Kidney (tissue), 14 donors: ENCODE measurements around the gene FANCC. TPM values are rescaled to one million over a fixed set of nuclear protein-coding genes. Genes with fewer than 3 reads are reported as not detected.
A peak's percentile ranks its signal among the peaks of the same experiment; 100 is the strongest.

Source experiments
- DNase-seq, 5 donors: peaks; one replicate each; pipeline ENCODE4 v3.0.0-alpha.2; 2013 to 2020
- FAIRE-seq: peaks from 2 replicates; lab custom pipeline; 2012; peaks lifted over from hg19 to GRCh38; lab: Jason Lieb, UNC
- H3K27ac ChIP-seq, 2 donors: one replicate each; pipeline ENCODE4 v1.7.0; 2013; ENCODE audit warnings: low read depth in 2 of 2, low read length in 2 of 2, inconsistent platforms in 1 of 2
- H3K27me3 ChIP-seq: one replicate; pipeline ENCODE4 v1.7.1; 2013; ENCODE audit warnings: low read length, inconsistent platforms; ENCODE audit not compliant: control insufficient read depth, insufficient read depth
- H3K36me3 ChIP-seq, 3 donors: one replicate each; pipeline versions ENCODE4 v1.7.0 to v1.7.1; 2013; ENCODE audit warnings: low read length in 3 of 3, control low read depth in 1 of 3, inconsistent platforms in 1 of 3; ENCODE audit not compliant: insufficient read depth in 3 of 3, control insufficient read depth in 2 of 3
- H3K4me1 ChIP-seq, 3 donors: one replicate each; pipeline versions ENCODE4 v1.7.0 to v1.7.1; 2013; ENCODE audit warnings: low read length in 3 of 3, inconsistent platforms in 1 of 3, low read depth in 1 of 3; ENCODE audit not compliant: control insufficient read depth in 2 of 3, insufficient read depth in 2 of 3
- H3K4me3 ChIP-seq, 3 donors: one replicate each; pipeline versions ENCODE4 v1.7.0 to v1.8.1; 2013; ENCODE audit warnings: low read length in 3 of 3, control low read depth in 1 of 3, inconsistent platforms in 1 of 3
- H3K9ac ChIP-seq, 3 donors: one replicate each; pipeline versions ENCODE4 v1.7.0 to v1.7.1; 2013; ENCODE audit warnings: low read length in 3 of 3, control low read depth in 1 of 3, inconsistent platforms in 1 of 3
- H3K9me3 ChIP-seq, 3 donors: one replicate each; pipeline versions ENCODE4 v1.7.0 to v1.7.1; 2013; ENCODE audit warnings: low read length in 3 of 3, control low read depth in 1 of 3, inconsistent platforms in 1 of 3; ENCODE audit not compliant: control insufficient read depth in 2 of 3, insufficient read depth in 1 of 3
- intact Hi-C: fragments of 100-400 bp; cut with DNase I; formaldehyde crosslinking; loops from one replicate; pipeline ENCODE4 v1.11.1; 2022
- polyA plus RNA-seq: library from polyadenylated mRNA; stranded (reverse); fragments of 350-450 nt; fragmentation: Illumina TruSeq; extraction: RNeasy Lipid Tissue Mini Kit (QIAGEN cat#74804); gene quantifications from one replicate; pipeline ENCODE4 v1.2.3, GENCODE V29; 2014; ENCODE audit warnings: low read depth, low replicate concordance; ENCODE audit not compliant: insufficient read depth
- total RNA-seq: library from RNA; stranded (reverse); fragmentation: NEBNext Ultra II Directional; extraction: Animal tissue kit (Norgen Biotek cat#: 25700); gene quantifications from one replicate; pipeline ENCODE4 v1.2.1, GENCODE V29; 2021
- TF ChIP-seq, protein P1 (sequence below): IDR thresholded peaks from 3 replicates; pipeline ENCODE4 v1.5.1; 2012; ENCODE audit warnings: mild to moderate bottlenecking, moderate library complexity, borderline replicate concordance; ENCODE audit not compliant: insufficient read depth; ENCODE audit errors: extremely low read depth
- donor health status: control.
- donor health status: control.
- donor health status: control.
- donor health status: control.
- donor health status: control.
- donor health status: DM: yes; HTN: yes; CAD: no.
- donor health status: Normal renal cell carcinoma (clear cell type).

Gene FANCC
- total and polyA plus RNA-seq, 2 donors from 2014 or later, result 7.5 to 10.8 TPM

DNA sequence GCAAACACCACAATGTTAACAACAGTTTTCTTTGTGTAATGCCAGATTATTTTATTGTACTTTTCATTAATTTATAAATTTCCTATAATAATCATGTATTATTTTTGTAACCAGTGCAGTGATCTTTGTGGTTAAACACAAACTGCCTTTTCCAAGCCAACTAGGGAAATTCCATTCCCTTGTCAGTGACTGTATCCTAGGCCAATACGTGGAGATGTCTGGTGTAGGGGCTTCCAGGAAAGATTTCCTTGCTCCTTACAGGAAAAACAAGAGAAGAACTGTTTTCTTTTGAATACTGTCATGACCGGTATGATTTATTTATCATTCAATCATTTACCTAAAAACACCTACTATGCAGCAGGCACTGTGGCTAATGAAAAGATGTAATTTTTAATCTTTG is 31.4 kb downstream of the FANCC start:
- no peaks in the 10 kb centered on the region for H3K27me3 ChIP-seq
- intact Hi-C loops, result no loop called here
- no peaks in the 10 kb centered on the region for H3K9me3 ChIP-seq
- no peak for FAIRE-seq
- no peak overlapping the region for H3K9ac ChIP-seq
- no peaks in the 10 kb centered on the region for H3K36me3 ChIP-seq
- peaks cover 0 to 13% (median 4%) of the 10 kb centered on the region in 3 donors for H3K4me1 ChIP-seq
- no peak for DNase-seq
- H3K4me3 ChIP-seq, result no peak overlapping the region
- H3K27ac ChIP-seq, result peak overlapping the region in 1 of 2 donors; percentile 48
- TF ChIP-seq, protein P1, sequence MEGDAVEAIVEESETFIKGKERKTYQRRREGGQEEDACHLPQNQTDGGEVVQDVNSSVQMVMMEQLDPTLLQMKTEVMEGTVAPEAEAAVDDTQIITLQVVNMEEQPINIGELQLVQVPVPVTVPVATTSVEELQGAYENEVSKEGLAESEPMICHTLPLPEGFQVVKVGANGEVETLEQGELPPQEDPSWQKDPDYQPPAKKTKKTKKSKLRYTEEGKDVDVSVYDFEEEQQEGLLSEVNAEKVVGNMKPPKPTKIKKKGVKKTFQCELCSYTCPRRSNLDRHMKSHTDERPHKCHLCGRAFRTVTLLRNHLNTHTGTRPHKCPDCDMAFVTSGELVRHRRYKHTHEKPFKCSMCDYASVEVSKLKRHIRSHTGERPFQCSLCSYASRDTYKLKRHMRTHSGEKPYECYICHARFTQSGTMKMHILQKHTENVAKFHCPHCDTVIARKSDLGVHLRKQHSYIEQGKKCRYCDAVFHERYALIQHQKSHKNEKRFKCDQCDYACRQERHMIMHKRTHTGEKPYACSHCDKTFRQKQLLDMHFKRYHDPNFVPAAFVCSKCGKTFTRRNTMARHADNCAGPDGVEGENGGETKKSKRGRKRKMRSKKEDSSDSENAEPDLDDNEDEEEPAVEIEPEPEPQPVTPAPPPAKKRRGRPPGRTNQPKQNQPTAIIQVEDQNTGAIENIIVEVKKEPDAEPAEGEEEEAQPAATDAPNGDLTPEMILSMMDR, result no peak

DNA sequence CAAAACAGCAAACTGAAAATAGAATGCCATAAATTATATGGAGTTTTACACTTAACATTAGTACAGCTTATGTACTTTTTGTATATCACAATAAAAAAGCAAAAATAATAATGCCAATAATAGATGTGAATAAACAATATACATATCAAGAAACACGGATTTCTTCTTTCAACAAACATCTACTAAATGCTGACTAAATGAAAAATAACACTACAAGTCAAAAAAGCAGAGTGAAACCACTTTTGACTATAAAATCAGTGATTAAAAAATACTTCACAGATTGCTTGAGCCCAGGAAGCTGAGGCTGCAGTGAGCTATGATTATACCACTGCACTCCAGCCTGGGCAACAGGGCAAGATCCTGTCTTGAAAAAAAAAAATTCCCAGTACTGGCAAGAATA is 32.2 kb downstream of the FANCC start:
- DNase-seq, result no peak
- H3K27ac ChIP-seq, result peak overlapping the region in 1 of 2 donors; percentile 9
- no peaks in the 10 kb centered on the region for H3K27me3 ChIP-seq
- TF ChIP-seq, protein P1, result no peak
- no peaks in the 10 kb centered on the region for H3K36me3 ChIP-seq
- no peak for FAIRE-seq
- H3K9ac ChIP-seq, result no peak overlapping the region
- peaks cover 0 to 13% (median 4%) of the 10 kb centered on the region in 3 donors for H3K4me1 ChIP-seq
- H3K4me3 ChIP-seq, result no peak overlapping the region
- H3K9me3 ChIP-seq, result no peaks in the 10 kb centered on the region
- intact Hi-C loops, result no loop called here

DNA sequence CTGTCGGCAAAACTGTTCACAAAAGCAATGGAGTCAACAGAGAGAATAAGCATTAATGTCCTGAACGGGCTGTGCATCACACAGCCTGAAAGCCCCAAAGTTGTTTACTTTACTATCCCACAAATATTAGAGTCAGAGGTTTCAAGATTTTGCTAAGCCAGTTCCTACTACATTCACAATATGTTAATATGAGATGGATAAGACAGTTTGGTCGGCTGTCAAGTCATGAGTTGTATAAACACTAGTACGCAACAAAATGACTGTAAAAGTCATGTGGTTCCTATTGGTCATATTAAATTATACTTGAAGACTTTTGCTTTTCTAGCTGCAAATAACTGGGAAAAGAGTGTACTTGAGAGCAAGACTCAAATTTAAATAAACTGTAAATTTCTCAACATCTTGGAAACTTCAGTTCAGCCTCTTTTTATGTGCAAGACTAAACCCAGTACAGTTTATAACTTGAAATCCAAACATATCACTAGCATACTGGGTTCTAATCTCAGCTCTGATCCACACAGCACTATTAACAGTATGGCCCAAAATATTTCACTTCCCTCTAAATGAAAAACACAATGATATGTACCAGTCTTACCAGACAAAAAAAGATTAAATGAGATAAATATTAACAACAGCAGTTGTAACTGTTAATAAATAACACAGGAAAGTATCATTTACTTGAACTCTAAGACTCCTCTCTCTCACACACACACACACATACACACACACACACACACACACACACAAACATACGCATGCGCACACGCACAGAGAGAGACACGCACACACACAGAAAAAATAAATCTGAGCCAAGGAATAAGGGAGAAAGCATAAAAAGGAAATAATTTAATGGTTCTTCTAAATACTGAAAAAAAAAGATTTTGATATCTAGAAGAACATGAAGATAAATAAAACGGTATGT is 33.1 kb downstream of the FANCC start:
- H3K4me3 ChIP-seq, result peak overlapping the region in 2 of 3 donors; percentile 5 to 13
- TF ChIP-seq, protein P1, result no peak
- DNase-seq (peak in 3 of 5 donors; percentile 41 to 63 (median 41)), FAIRE-seq (peak; percentile 67)
- H3K27ac ChIP-seq, result peak overlapping the region; percentile 51 to 63
- no peaks in the 10 kb centered on the region for H3K9me3 ChIP-seq
- H3K27me3 ChIP-seq, result no peaks in the 10 kb centered on the region
- intact Hi-C loops, result no loop called here
- peaks cover 0 to 13% (median 4%) of the 10 kb centered on the region in 3 donors for H3K4me1 ChIP-seq
- H3K36me3 ChIP-seq, result no peaks in the 10 kb centered on the region
- no peak overlapping the region for H3K9ac ChIP-seq
